Left lung (tissue), 10 donors: Measurements from ENCODE around the gene CDHR1. TPM values are rescaled to one million over a fixed set of nuclear protein-coding genes. Genes with fewer than 3 reads are reported as not detected.
"Not testable (repeated sequence)": the region's sequence is repeated elsewhere in the genome, so short reads cannot be mapped to it uniquely, and the experiment has no call there.

Experiments
- ATAC-seq: fragments of 200-7000 bp; cut with Tn5 transposase; one replicate; pipeline ENCODE4 v1.9.1; 2020; ENCODE audit warnings: moderate library complexity
- DNase-seq, 4 donors: peaks; one replicate each; pipeline ENCODE4 v3.0.0-alpha.2; 2013 to 2020
- H3K27ac ChIP-seq, 2 donors: fragments of 200-600 bp; sonication (generic) in 1 of 2; one replicate each; pipeline versions ENCODE4 v1.5.0 to v1.8.0; 2020 to 2021
- H3K27me3 ChIP-seq, 2 donors: fragments of 200-600 bp; sonication (generic) in 1 of 2; one replicate each; pipeline versions ENCODE4 v1.5.0 to v1.8.0; 2020 to 2021
- H3K36me3 ChIP-seq, 2 donors: fragments of 200-600 bp; sonication (generic) in 1 of 2; one replicate each; pipeline versions ENCODE4 v1.5.0 to v1.8.0; 2020 to 2021
- H3K4me1 ChIP-seq, 2 donors: fragments of 200-600 bp; one replicate each; pipeline ENCODE4 v1.8.0; 2021
- H3K4me3 ChIP-seq, 2 donors: fragments of 200-600 bp; sonication (generic) in 1 of 2; one replicate each; pipeline versions ENCODE4 v1.5.0 to v1.8.0; 2020 to 2021; ENCODE audit warnings: mild to moderate bottlenecking in 1 of 2
- H3K9me3 ChIP-seq, 2 donors: fragments of 200-600 bp; sonication (generic) in 1 of 2; one replicate each; pipeline versions ENCODE4 v1.5.0 to v1.8.0; 2020 to 2021
- CTCF ChIP-seq, 2 donors: fragments of 200-600 bp; sonication (generic) in 1 of 2; IDR thresholded peaks; one replicate each; pipeline versions ENCODE4 v1.5.0 to v1.8.0; 2021; ENCODE audit warnings: antibody characterized with exemption in 2 of 2
- intact Hi-C, 2 donors: fragments of 100-400 bp; cut with DNase I; formaldehyde crosslinking; loops; one replicate each; pipeline versions ENCODE4 v1.11.2 to v1.14.2; 2022
- polyA plus RNA-seq, 6 donors: library from polyadenylated mRNA; unstranded; fragments of 120-200 nt; gene quantifications; one replicate each; pipeline ENCODE4 v1.2.1, GENCODE V29; 2013; ENCODE audit not compliant: insufficient read length in 6 of 6
- total RNA-seq, 2 donors: library from RNA; stranded (reverse); fragmentation: NEBNext Ultra II Directional; extraction: Animal tissue kit (Norgen Biotek cat#: 25700); gene quantifications; one replicate each; pipeline ENCODE4 v1.2.1, GENCODE V29; 2021
- donor health status: DM: no; HTN: yes; CAD: no.
- donor health status: DM: no; HTN: no; CAD: no.

CDHR1 gene
- total and polyA plus RNA-seq, 8 donors = 0.10 to 0.94 (median 0.31) TPM

GRCh38 chr10:84171700-84172466, 22.5 kb upstream of the CDHR1 start:
- ATAC-seq, H3K9me3 ChIP-seq, H3K36me3 ChIP-seq, intact Hi-C loops, H3K27ac ChIP-seq, H3K27me3 ChIP-seq, DNase-seq, H3K4me3 ChIP-seq, H3K4me1 ChIP-seq: not testable (repeated sequence)

DNA sequence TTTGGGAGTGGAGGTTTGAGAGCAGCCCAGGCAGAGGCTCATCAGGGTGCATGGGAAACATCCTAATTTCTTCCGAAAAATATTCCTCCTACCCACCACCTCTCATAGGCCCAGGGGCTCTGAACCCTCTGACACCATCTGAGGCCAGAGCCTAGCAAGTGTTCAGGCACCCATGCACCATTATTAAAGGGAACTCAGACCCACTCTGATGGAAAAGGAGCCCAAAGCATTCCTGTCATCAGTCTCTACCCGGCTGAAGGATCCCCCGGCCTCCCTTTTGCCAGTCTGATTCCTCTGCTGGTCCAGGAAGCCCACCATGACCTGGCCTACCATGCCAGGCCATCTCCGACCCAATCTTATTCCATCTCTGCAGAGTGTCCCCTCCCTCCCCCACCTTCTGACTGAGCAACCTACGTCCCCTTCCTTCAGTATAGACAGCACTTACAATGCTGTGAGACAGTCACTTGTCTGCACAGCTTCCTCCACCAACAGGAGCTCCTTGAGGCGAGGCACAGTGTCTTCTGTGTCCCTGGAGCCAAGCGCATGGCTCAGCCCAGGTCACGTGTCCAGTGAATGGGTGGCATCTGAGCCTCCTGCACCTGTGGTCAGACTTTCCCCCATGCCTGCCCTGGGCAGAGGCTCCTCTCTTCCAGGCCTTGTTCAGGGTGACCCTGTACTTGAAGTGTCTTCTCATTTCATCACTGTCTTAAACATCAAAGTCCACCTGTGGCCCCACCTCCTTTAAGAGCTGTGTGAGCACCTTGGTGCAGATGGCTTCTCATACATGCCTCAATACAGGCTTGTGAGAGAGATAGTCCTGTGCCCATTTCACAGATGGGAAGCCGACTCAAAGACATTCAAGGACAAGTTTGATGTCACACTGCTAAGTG, 21.6 kb upstream of the CDHR1 start:
- TF ChIP-seq CTCF (IDR thresholded peaks at IDR 0.05) = no peak
- Histone ChIP-seq H3K9me3 (peaks cover 0 to 1% of the 10 kb centered on the region in 2 donors), H3K27ac (no peak overlapping the region), H3K4me3 (no peak overlapping the region), H3K36me3 (no peaks in the 10 kb centered on the region), H3K27me3 (no peaks in the 10 kb centered on the region), H3K4me1 (no peaks in the 10 kb centered on the region)
- DNase-seq = no peak
- no peak for ATAC-seq
- intact Hi-C loops = no loop called here

GRCh38 chr10:84173501-84173929, 20.8 kb upstream of the CDHR1 start, which contains the start of gene GPR15LG:
Gene GPR15LG, plus strand, starts transcription at chr10:84173801. Its CDS starts 51 bp downstream, at chr10:84173852.
- no peak within 1 kb of the TSS for H3K27ac ChIP-seq
- intact Hi-C loops = no loop called here
- H3K27me3 ChIP-seq = no peaks in the 10 kb centered on the region
- no peak for TF ChIP-seq CTCF (IDR thresholded peaks at IDR 0.05)
- H3K9me3 ChIP-seq = no peaks in the 10 kb centered on the region
- H3K4me1 ChIP-seq = no peaks in the 10 kb centered on the region
- DNase-seq (no peak), ATAC-seq (no peak)
- no peak within 1 kb of the TSS for H3K4me3 ChIP-seq
- H3K36me3 ChIP-seq = no peaks in the 10 kb centered on the region

DNA sequence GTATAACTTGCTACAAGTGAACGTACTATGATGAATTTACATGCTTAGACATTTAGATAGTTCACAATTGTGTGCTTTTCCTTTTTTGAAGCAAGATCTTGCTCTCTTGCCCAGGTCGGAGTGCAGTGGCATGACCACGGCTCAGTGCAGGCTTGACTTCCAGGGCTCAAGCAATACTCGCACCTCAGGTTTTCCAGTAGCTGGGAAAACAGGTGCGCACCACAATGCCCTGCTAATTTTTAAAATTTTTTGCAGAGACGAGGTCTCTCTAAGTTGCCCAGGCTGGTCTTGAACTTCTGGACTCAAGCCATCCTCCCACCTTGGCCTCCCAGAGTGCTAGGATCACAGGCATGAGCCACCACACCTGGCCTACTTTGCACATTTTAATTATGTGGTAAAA, 18.9 kb upstream of the CDHR1 start:
- no peak for ATAC-seq
- Histone ChIP-seq H3K27me3 (no peaks in the 10 kb centered on the region), H3K9me3 (no peaks in the 10 kb centered on the region), H3K4me3 (no peak overlapping the region), H3K4me1 (no peaks in the 10 kb centered on the region), H3K36me3 (no peaks in the 10 kb centered on the region), H3K27ac (no peak overlapping the region)
- intact Hi-C loops = no loop called here
- DNase-seq = no peak
- TF ChIP-seq CTCF (IDR thresholded peaks at IDR 0.05) = no peak

DNA sequence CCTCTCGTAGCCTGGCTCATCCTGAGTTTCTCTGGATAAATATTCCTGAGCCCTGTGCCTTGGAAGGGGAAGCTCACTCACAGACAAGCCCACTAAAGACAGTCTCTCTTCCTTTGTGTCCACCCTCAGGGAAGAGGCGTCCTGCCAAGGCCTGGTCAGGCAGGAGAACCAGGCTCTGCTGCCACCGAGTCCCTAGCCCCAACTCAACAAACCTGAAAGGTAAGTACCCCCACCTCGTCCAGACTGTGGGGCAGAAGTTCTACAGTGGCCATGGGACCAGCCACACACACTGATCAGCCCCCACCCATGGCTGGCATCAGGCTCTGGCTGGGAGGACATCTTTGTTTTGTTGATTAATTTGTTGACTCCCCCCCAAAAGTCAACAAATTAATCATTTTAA, 18.0 kb upstream of the CDHR1 start:
- H3K27ac ChIP-seq = no peak overlapping the region
- H3K9me3 ChIP-seq = no peaks in the 10 kb centered on the region
- no peak for ATAC-seq
- TF ChIP-seq CTCF (IDR thresholded peaks at IDR 0.05) = no peak
- DNase-seq = no peak
- H3K36me3 ChIP-seq = no peaks in the 10 kb centered on the region
- H3K4me3 ChIP-seq = no peak overlapping the region
- intact Hi-C loops = no loop called here
- no peaks in the 10 kb centered on the region for H3K27me3 ChIP-seq
- H3K4me1 ChIP-seq = no peaks in the 10 kb centered on the region
